Mesenchymal stem cell (in vitro differentiated cells and primary cell): ENCODE measurements around the gene SLC16A13.

Experiments used
- DNase-seq: peaks from one replicate; pipeline ENCODE4 v3.0.0-alpha.2; 2013
- H2AFZ ChIP-seq: one replicate; pipeline ENCODE4 v1.6.1; 2013; ENCODE audit warnings: low read depth, mild to moderate bottlenecking, control low read depth, inconsistent platforms, low read length, moderate library complexity
- H2AK5ac ChIP-seq: 2 replicates; pipeline ENCODE4 v1.6.1; 2013; ENCODE audit warnings: low read length, moderate library complexity, mild to moderate bottlenecking, inconsistent platforms; ENCODE audit not compliant: severe bottlenecking
- H2BK120ac ChIP-seq: one replicate; pipeline ENCODE4 v1.6.1; 2013; ENCODE audit warnings: low read depth, mild to moderate bottlenecking, inconsistent platforms, low read length, moderate library complexity
- H2BK12ac ChIP-seq, 2 experiments: one replicate each; pipeline ENCODE4 v1.6.1; 2013; ENCODE audit warnings: inconsistent platforms in 2 of 2, low read length in 2 of 2, mild to moderate bottlenecking in 2 of 2, moderate library complexity in 2 of 2, control low read depth in 1 of 2
- H2BK15ac ChIP-seq: one replicate; pipeline ENCODE4 v1.6.1; 2013; ENCODE audit warnings: mild to moderate bottlenecking, low read depth, inconsistent platforms; ENCODE audit not compliant: poor library complexity, severe bottlenecking
- H2BK5ac ChIP-seq: 2 replicates; pipeline ENCODE4 v1.6.1; 2013; ENCODE audit warnings: low read depth, mild to moderate bottlenecking, low read length, control low read depth, inconsistent platforms; ENCODE audit not compliant: poor library complexity, severe bottlenecking
- H3K14ac ChIP-seq, 2 experiments: one replicate each; pipeline ENCODE4 v1.6.1; 2013; ENCODE audit warnings: inconsistent platforms in 2 of 2, low read length in 2 of 2, control low read depth in 1 of 2, mild to moderate bottlenecking in 1 of 2, moderate library complexity in 1 of 2
- H3K18ac ChIP-seq, 2 experiments: one replicate each; pipeline ENCODE4 v1.6.1; 2013; ENCODE audit warnings: inconsistent platforms in 2 of 2, low read length in 2 of 2, control low read depth in 1 of 2, low read depth in 1 of 2, mild to moderate bottlenecking in 1 of 2
- H3K23ac ChIP-seq, 2 experiments: one replicate each; pipeline ENCODE4 v1.6.1; 2013; ENCODE audit warnings: inconsistent platforms in 2 of 2, low read length in 2 of 2, mild to moderate bottlenecking in 2 of 2, moderate library complexity in 2 of 2, control low read depth in 1 of 2
- H3K27ac ChIP-seq: 2 replicates; pipeline ENCODE4 v1.5.1; 2013; ENCODE audit warnings: mild to moderate bottlenecking, moderate library complexity, low read length, control low read depth, inconsistent platforms; ENCODE audit not compliant: poor library complexity, severe bottlenecking
- H3K27me3 ChIP-seq, 2 experiments: 2 replicates each; pipeline versions ENCODE4 v1.6.1 to v1.7.0; 2013; ENCODE audit warnings: low read length in 2 of 2, mild to moderate bottlenecking in 2 of 2, moderate library complexity in 2 of 2, control low read depth in 1 of 2, inconsistent platforms in 1 of 2; ENCODE audit not compliant: control insufficient read depth in 1 of 2, insufficient read depth in 1 of 2
- H3K36me3 ChIP-seq, 2 experiments: 2 replicates each; pipeline versions ENCODE4 v1.6.1 to v1.7.0; 2013; ENCODE audit warnings: low read length in 2 of 2, control low read depth in 1 of 2, inconsistent platforms in 1 of 2, low read depth in 1 of 2, mild to moderate bottlenecking in 1 of 2; ENCODE audit not compliant: insufficient read depth in 2 of 2, control insufficient read depth in 1 of 2
- H3K4ac ChIP-seq, 2 experiments: one replicate each; pipeline ENCODE4 v1.6.1; 2013; ENCODE audit warnings: inconsistent platforms in 2 of 2, low read length in 2 of 2, mild to moderate bottlenecking in 2 of 2, moderate library complexity in 2 of 2, control low read depth in 1 of 2, low read depth in 1 of 2
- H3K4me1 ChIP-seq: 2 replicates; pipeline ENCODE4 v1.6.1; 2013; ENCODE audit warnings: low read depth, low read length, control low read depth; ENCODE audit not compliant: control insufficient read depth, insufficient read depth
- H3K4me2 ChIP-seq: 2 replicates; pipeline ENCODE4 v1.6.1; 2013; ENCODE audit warnings: low read length, mild to moderate bottlenecking, inconsistent platforms; ENCODE audit not compliant: poor library complexity, severe bottlenecking
- H3K4me3 ChIP-seq, 2 experiments: 2 replicates each; pipeline versions ENCODE4 v1.5.1 to v1.7.0; 2013; ENCODE audit warnings: low read length in 2 of 2, mild to moderate bottlenecking in 2 of 2, control low read depth in 1 of 2, low read depth in 1 of 2; ENCODE audit not compliant: insufficient read depth in 1 of 2
- H3K79me1 ChIP-seq: replicated peaks from 2 replicates; pipeline ENCODE4 v1.6.1; 2013; ENCODE audit warnings: mild to moderate bottlenecking, control low read depth, low read length, inconsistent platforms; ENCODE audit not compliant: poor library complexity, severe bottlenecking
- H3K9ac ChIP-seq: 2 replicates; pipeline ENCODE4 v1.7.0; 2013; ENCODE audit warnings: mild to moderate bottlenecking, low read length, moderate library complexity
- H3K9me3 ChIP-seq: 2 replicates; pipeline ENCODE4 v1.7.0; 2013; ENCODE audit warnings: mild to moderate bottlenecking, low read length; ENCODE audit not compliant: control insufficient read depth
- H4K8ac ChIP-seq: one replicate; pipeline ENCODE4 v1.6.1; 2013; ENCODE audit warnings: inconsistent platforms, mild to moderate bottlenecking, low read length, moderate library complexity
- H4K91ac ChIP-seq: one replicate; pipeline ENCODE4 v1.6.1; 2013; ENCODE audit warnings: mild to moderate bottlenecking, low read length, inconsistent platforms
- WGBS: methylation state at CpG from one replicate; pipeline ENCODE4 v1.1.7; 2013; ENCODE audit warnings: mixed read lengths; 5-methylcytosine and 5-hydroxymethylcytosine counted together

The SLC16A13 gene

DNA sequence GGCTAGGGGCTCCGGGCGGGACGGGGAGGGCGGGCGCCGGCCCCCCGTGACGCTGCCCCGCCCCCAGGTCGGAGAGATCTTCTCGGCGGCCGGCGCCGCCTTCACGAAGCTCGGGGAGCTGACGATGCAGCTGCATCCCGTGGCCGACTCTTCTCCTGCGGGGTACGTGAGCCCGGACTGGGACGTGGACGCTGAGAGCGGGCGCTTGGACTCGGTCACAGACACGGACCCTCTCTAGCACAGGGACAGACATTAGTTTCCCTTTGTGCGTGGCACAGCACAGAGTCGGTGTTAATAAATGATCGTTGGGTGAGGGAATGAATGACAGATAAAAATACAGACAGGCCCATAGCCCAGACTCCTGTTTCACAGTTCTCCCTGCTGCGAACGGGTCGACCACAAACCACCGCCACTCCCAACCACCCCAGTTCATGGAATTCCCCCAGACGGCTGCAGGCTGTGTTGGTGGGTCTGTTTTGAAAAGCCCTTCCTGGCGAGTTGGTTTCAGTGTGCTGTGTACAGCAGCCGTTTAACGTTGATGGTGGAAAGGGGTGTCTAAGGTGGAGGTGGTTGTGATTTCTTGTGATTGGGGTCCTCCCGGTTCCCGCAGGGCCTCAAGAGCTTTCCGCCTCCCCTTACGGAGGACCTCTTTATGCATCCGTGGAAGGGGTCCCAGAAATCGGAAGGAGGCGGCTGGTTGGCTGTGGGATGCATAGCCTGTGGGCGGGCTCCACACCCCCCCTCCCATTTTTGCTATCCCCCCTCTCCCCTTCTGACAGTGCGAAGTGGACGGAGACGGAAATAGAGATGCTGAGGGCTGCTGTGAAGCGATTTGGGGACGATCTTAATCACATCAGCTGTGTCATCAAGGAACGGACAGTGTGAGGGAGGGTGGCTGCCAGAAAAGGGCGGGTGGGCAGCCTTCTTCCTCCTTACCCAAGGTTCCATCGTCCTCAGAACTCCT lies 20.5 kb upstream of the SLC16A13 start:
- Histone ChIP-seq H3K4me1 (peaks cover 22% of the 10 kb centered on the region), H3K36me3 (peaks cover 18 to 24% of the 10 kb centered on the region in 2 experiments), H3K4ac (peak overlapping the region; percentile 29 to 86), H2BK12ac (peak overlapping the region in 1 of 2 experiments; percentile 68), H4K8ac (peak overlapping the region; percentile 21), H3K4me3 (peak overlapping the region; percentile 72 to 85), H2BK15ac (no peak overlapping the region), H2BK120ac (no peak overlapping the region), H3K14ac (peak overlapping the region in 1 of 2 experiments; percentile 94), H3K27me3 (no peaks in the 10 kb centered on the region), H2BK5ac (peak overlapping the region; percentile 66), H3K9me3 (no peaks in the 10 kb centered on the region), H3K4me2 (peak overlapping the region; percentile 82), H3K18ac (peak overlapping the region; percentile 34 to 94), H2AK5ac (peak overlapping the region; percentile 18), H3K79me1 (peaks cover 8% of the 10 kb centered on the region), H3K23ac (no peak overlapping the region), H4K91ac (peak overlapping the region; percentile 46), H3K9ac (peak overlapping the region; percentile 90), H2AFZ (peak overlapping the region; percentile 64), H3K27ac (peak overlapping the region; percentile 98)
- DNase-seq: peak; percentile 92
- 25% methylated on average over 32 of the region's 56 CpGs for WGBS

DNA sequence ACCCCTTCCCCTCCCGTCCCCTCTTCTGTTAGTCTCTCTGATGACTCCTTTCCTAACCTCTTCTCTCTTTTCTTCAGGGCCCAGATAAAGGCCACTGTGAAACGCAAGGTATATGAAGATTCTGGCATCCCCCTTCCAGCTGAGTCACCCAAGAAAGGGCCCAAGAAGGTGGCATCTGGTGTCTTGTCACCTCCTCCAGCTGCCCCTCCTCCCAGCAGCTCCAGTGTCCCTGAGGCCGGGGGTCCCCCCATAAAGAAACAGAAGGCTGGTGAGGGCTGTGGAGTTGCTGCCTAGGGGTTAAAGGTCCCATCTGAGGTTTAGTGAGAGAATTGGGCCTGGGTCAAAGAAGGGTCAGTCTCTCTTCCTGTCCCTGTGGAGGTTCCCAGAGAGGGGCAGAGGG lies 19.4 kb upstream of the SLC16A13 start:
- H3K4me1 ChIP-seq: peaks cover 19% of the 10 kb centered on the region
- H2AFZ ChIP-seq: no peak overlapping the region
- peak overlapping the region in 1 of 2 experiments; percentile 85 for H3K4me3 ChIP-seq
- no peak overlapping the region for H4K8ac ChIP-seq
- H3K18ac ChIP-seq: no peak overlapping the region
- H4K91ac ChIP-seq: no peak overlapping the region
- peak overlapping the region; percentile 90 for H3K9ac ChIP-seq
- WGBS: 79% methylated on average over 3 of the region's 3 CpGs
- no peak overlapping the region for H3K4me2 ChIP-seq
- no peak overlapping the region for H3K23ac ChIP-seq
- H3K27me3 ChIP-seq: no peaks in the 10 kb centered on the region
- no peak overlapping the region for H2BK12ac ChIP-seq
- no peaks in the 10 kb centered on the region for H3K9me3 ChIP-seq
- peaks cover 8% of the 10 kb centered on the region for H3K79me1 ChIP-seq
- H3K14ac ChIP-seq: no peak overlapping the region
- no peak overlapping the region for H2BK5ac ChIP-seq
- H3K4ac ChIP-seq: no peak overlapping the region
- H3K27ac ChIP-seq: no peak overlapping the region
- peaks cover 18 to 24% of the 10 kb centered on the region in 2 experiments for H3K36me3 ChIP-seq
- DNase-seq: no peak
- no peak overlapping the region for H2AK5ac ChIP-seq
- no peak overlapping the region for H2BK15ac ChIP-seq
- H2BK120ac ChIP-seq: no peak overlapping the region

- no peak overlapping the region for H4K8ac ChIP-seq
- no peak overlapping the region for H3K18ac ChIP-seq
- H3K9ac ChIP-seq: peak overlapping the region; percentile 90
- no peak overlapping the region for H3K4me2 ChIP-seq
- WGBS: 79% methylated on average over 16 of the region's 20 CpGs
- no peak overlapping the region for H2AK5ac ChIP-seq
- H3K27ac ChIP-seq: no peak overlapping the region
- no peaks in the 10 kb centered on the region for H3K9me3 ChIP-seq
- no peak overlapping the region for H2AFZ ChIP-seq
- no peak overlapping the region for H2BK5ac ChIP-seq
- H2BK12ac ChIP-seq: no peak overlapping the region
- H2BK120ac ChIP-seq: no peak overlapping the region
- no peak overlapping the region for H3K14ac ChIP-seq
- H3K79me1 ChIP-seq: peaks cover 8% of the 10 kb centered on the region
- no peak overlapping the region for H4K91ac ChIP-seq
- peaks cover 18 to 24% of the 10 kb centered on the region in 2 experiments for H3K36me3 ChIP-seq
- no peak overlapping the region for H3K23ac ChIP-seq
- no peak overlapping the region for H2BK15ac ChIP-seq
- no peak for DNase-seq
- H3K4me1 ChIP-seq: peaks cover 22% of the 10 kb centered on the region
- peaks cover 0 to under 1% of the 10 kb centered on the region in 2 experiments for H3K27me3 ChIP-seq
- H3K4me3 ChIP-seq: peak overlapping the region in 1 of 2 experiments; percentile 78
- H3K4ac ChIP-seq: no peak overlapping the region
These were observed 18.7 kb upstream of the SLC16A13 start for GRCh38 chr17:7016886-7017826.
